HG03097 (cell line): ENCODE measurements around the gene LHX3.
"Not testable (repeated sequence)": the region's sequence is repeated elsewhere in the genome, so short reads cannot be mapped to it uniquely, and the experiment has no call there.

Source experiments
- ATAC-seq: cut with Tn5 transposase; IDR thresholded peaks from one replicate; pipeline ENCODE4 v1.9.1; 2021; ENCODE audit not compliant: unreplicated experiment, low FRiP score

LHX3 gene

GRCh38 chr9:136242248-136242647, 37.3 kb upstream of the LHX3 start:
- no peak for ATAC-seq

GRCh38 chr9:136241542-136241941, 36.6 kb upstream of the LHX3 start:
- ATAC-seq: no peak

GRCh38 chr9:136240941-136241340, 36.0 kb upstream of the LHX3 start:
- no peak for ATAC-seq

- ATAC-seq: no peak
Measured at GRCh38 chr9:136239983-136240330, 35.0 kb upstream of the LHX3 start.

GRCh38 chr9:136239135-136239982, 34.4 kb upstream of the LHX3 start:
- no peak for ATAC-seq

- no peak for ATAC-seq
Measured at GRCh38 chr9:136238342-136238732, 33.4 kb upstream of the LHX3 start.

- no peak for ATAC-seq
Measured at GRCh38 chr9:136237486-136238341, 32.8 kb upstream of the LHX3 start.

- ATAC-seq: not testable (repeated sequence)
Measured at GRCh38 chr9:136236471-136237410, 31.8 kb upstream of the LHX3 start.

- no peak for ATAC-seq
Measured at GRCh38 chr9:136235709-136236455, 31.0 kb upstream of the LHX3 start.

- ATAC-seq: no peak
Measured at GRCh38 chr9:136235171-136235570, 30.2 kb upstream of the LHX3 start.

GRCh38 chr9:136234597-136234996, 29.7 kb upstream of the LHX3 start:
- ATAC-seq: no peak

- no peak for ATAC-seq
Measured at GRCh38 chr9:136233868-136234267, 28.9 kb upstream of the LHX3 start.

- no peak for ATAC-seq
Measured at GRCh38 chr9:136233411-136233810, 28.5 kb upstream of the LHX3 start.

- no peak for ATAC-seq
Measured at GRCh38 chr9:136232969-136233368, 28.0 kb upstream of the LHX3 start.

- no peak for ATAC-seq
Measured at GRCh38 chr9:136231478-136232297, 26.8 kb upstream of the LHX3 start.

- ATAC-seq: no peak
Measured at GRCh38 chr9:136230773-136231172, 25.8 kb upstream of the LHX3 start.

- ATAC-seq: no peak
Measured at GRCh38 chr9:136230365-136230764, 25.4 kb upstream of the LHX3 start.

- no peak for ATAC-seq
Measured at GRCh38 chr9:136229096-136230065, 24.5 kb upstream of the LHX3 start.
